Tibial nerve (tissue), 4 donors: ENCODE measurements around the gene STH.

Experiments
- CTCF ChIP-seq, 5 experiments: fragments of 200-600 bp in 3 of 5; fragments of 450-650 bp in 2 of 5; sonication (generic) in 3 of 5; IDR thresholded peaks; one replicate each; pipeline ENCODE4 v1.5.1; 2016 to 2019; ENCODE audit warnings: antibody characterized with exemption in 5 of 5, mild to moderate bottlenecking in 3 of 5, moderate library complexity in 2 of 5
- EP300 ChIP-seq, 2 donors: sonication (generic); formaldehyde crosslinking; IDR thresholded peaks; one replicate each; pipeline ENCODE4 v1.6.1; 2017; ENCODE audit warnings: antibody characterized with exemption in 2 of 2, mild to moderate bottlenecking in 1 of 2
- POLR2A ChIP-seq, 2 donors: fragments of 450-650 bp; IDR thresholded peaks; one replicate each; pipeline ENCODE4 v1.6.1; 2017; ENCODE audit warnings: antibody characterized with exemption in 2 of 2, mild to moderate bottlenecking in 2 of 2, moderate library complexity in 2 of 2

- TF ChIP-seq CTCF (IDR thresholded peaks at IDR 0.05) (no peak), EP300 (IDR thresholded peaks at IDR 0.05) (no peak), POLR2A (IDR thresholded peaks at IDR 0.05) (no peak)
Observed at GRCh38 chr17:45953561-45953960, 45.5 kb upstream of the STH start.
